Hepatocyte (in vitro differentiated cells): ENCODE data around the gene ALDH5A1. TPM values are rescaled to one million over a fixed set of nuclear protein-coding genes. Genes with fewer than 3 reads are reported as not detected.

Experiments
- DNase-seq: peaks from one replicate; pipeline ENCODE4 v3.0.0-alpha.2; 2016; ENCODE audit warnings: low spot score
- H2AFZ ChIP-seq: fragments of 200-600 bp; sonication (generic); 2 replicates; pipeline ENCODE4 v1.6.0; 2016; ENCODE audit warnings: antibody characterized with exemption, mild to moderate bottlenecking
- H3K27ac ChIP-seq: fragments of 200-600 bp; sonication (generic); 2 replicates; pipeline ENCODE4 v1.5.1; 2016; ENCODE audit warnings: mild to moderate bottlenecking
- H3K27me3 ChIP-seq: fragments of 200-600 bp; sonication (generic); 2 replicates; pipeline ENCODE4 v1.6.1; 2016
- H3K36me3 ChIP-seq: fragments of 200-600 bp; sonication (generic); replicated peaks from 2 replicates; pipeline ENCODE4 v1.5.1; 2016; ENCODE audit warnings: low read depth; ENCODE audit not compliant: insufficient read depth
- H3K4me1 ChIP-seq: fragments of 200-600 bp; sonication (generic); 2 replicates; pipeline ENCODE4 v1.5.1; 2016; ENCODE audit warnings: mild to moderate bottlenecking, moderate library complexity; ENCODE audit not compliant: insufficient read depth
- H3K4me2 ChIP-seq: fragments of 200-600 bp; sonication (generic); 2 replicates; pipeline ENCODE4 v1.6.0; 2016
- H3K4me3 ChIP-seq: fragments of 200-600 bp; sonication (generic); 2 replicates; pipeline ENCODE4 v1.5.1; 2016; ENCODE audit warnings: mild to moderate bottlenecking
- H3K79me2 ChIP-seq: fragments of 200-600 bp; sonication (generic); 2 replicates; pipeline ENCODE4 v1.6.0; 2017; ENCODE audit warnings: mild to moderate bottlenecking
- H3K9me2 ChIP-seq: fragments of 200-600 bp; sonication (generic); replicated peaks from 2 replicates; pipeline ENCODE4 v1.6.0; 2017; ENCODE audit warnings: mild to moderate bottlenecking; ENCODE audit not compliant: insufficient read depth
- H3K9me3 ChIP-seq: fragments of 200-600 bp; sonication (generic); 2 replicates; pipeline ENCODE4 v1.5.1; 2016; ENCODE audit warnings: low read depth, mild to moderate bottlenecking
- H4K20me1 ChIP-seq: fragments of 200-600 bp; sonication (generic); 2 replicates; pipeline ENCODE4 v1.6.0; 2016; ENCODE audit warnings: mild to moderate bottlenecking; ENCODE audit not compliant: insufficient read depth, poor library complexity, severe bottlenecking
- CTCF ChIP-seq: fragments of 200-600 bp; sonication (generic); IDR thresholded peaks from 2 replicates; pipeline ENCODE4 v1.5.1; 2016; ENCODE audit warnings: antibody characterized with exemption, mild to moderate bottlenecking; ENCODE audit not compliant: poor library complexity
- EZH2 ChIP-seq: fragments of 200-600 bp; sonication (generic); IDR thresholded peaks from 2 replicates; pipeline ENCODE4 v1.6.1; 2016; ENCODE audit warnings: antibody characterized with exemption, mild to moderate bottlenecking, borderline replicate concordance
- EZH2phosphoT487 ChIP-seq: fragments of 200-600 bp; sonication (generic); IDR thresholded peaks from one replicate; pipeline ENCODE4 v1.6.1; 2018; ENCODE audit warnings: antibody characterized with exemption, mild to moderate bottlenecking, low read depth, moderate library complexity; ENCODE audit not compliant: unreplicated experiment, severe bottlenecking
- WGBS: methylation state at CpG from one replicate; pipeline ENCODE4 v1.1.6; 2016; ENCODE audit warnings: low lambda C conversion rate; ENCODE audit errors: missing lambda C conversion rate; 5-methylcytosine and 5-hydroxymethylcytosine counted together
- polyA plus RNA-seq: library from polyadenylated mRNA; unstranded; fragments of >200 nt; fragmentation: Nextera tagmentation; extraction: Ambion mirVana; gene quantifications from 2 replicates; pipeline ENCODE4 v1.2.1, GENCODE V29; 2016
- total RNA-seq: library from RNA; depleted of rRNA; stranded (reverse); fragments of >200 nt; gene quantifications from 2 replicates; pipeline ENCODE4 v1.2.3, GENCODE V29; 2014

The ALDH5A1 gene
- total and polyA plus RNA-seq, 2 experiments from 2014 or later: 12.3 to 16.8 TPM

- H3K27ac ChIP-seq: no peak overlapping the region
- no peaks in the 10 kb centered on the region for H3K9me3 ChIP-seq
- H3K4me3 ChIP-seq: no peak overlapping the region
- 100% methylated on average over 1 of the region's 1 CpG for WGBS
- no peaks in the 10 kb centered on the region for H4K20me1 ChIP-seq
- no peaks in the 10 kb centered on the region for H3K4me1 ChIP-seq
- no peaks in the 10 kb centered on the region for H3K79me2 ChIP-seq
- DNase-seq: no peak
- no peaks in the 10 kb centered on the region for H3K36me3 ChIP-seq
- H3K9me2 ChIP-seq: no peaks in the 10 kb centered on the region
- no peak overlapping the region for H2AFZ ChIP-seq
- no peaks in the 10 kb centered on the region for H3K27me3 ChIP-seq
- TF ChIP-seq EZH2 (no peak), CTCF (no peak), EZH2phosphoT487 (no peak)
- no peak overlapping the region for H3K4me2 ChIP-seq
Measured at GRCh38 chr6:24549158-24549557, 54.4 kb downstream of the ALDH5A1 start.

- Histone ChIP-seq H3K4me1 (no peaks in the 10 kb centered on the region), H3K9me3 (no peaks in the 10 kb centered on the region), H3K27me3 (no peaks in the 10 kb centered on the region), H3K27ac (no peak overlapping the region), H2AFZ (no peak overlapping the region), H4K20me1 (no peaks in the 10 kb centered on the region), H3K9me2 (no peaks in the 10 kb centered on the region), H3K36me3 (no peaks in the 10 kb centered on the region), H3K4me2 (no peak overlapping the region), H3K4me3 (no peak overlapping the region), H3K79me2 (no peaks in the 10 kb centered on the region)
- TF ChIP-seq EZH2phosphoT487: no peak
- TF ChIP-seq EZH2: no peak
- TF ChIP-seq CTCF: no peak
- DNase-seq: no peak
- WGBS: 76% methylated on average over 13 of the region's 13 CpGs
Measured at GRCh38 chr6:24549674-24550353, 55.0 kb downstream of the ALDH5A1 start.

- no peaks in the 10 kb centered on the region for H4K20me1 ChIP-seq
- H3K4me2 ChIP-seq: no peak overlapping the region
- no peaks in the 10 kb centered on the region for H3K9me2 ChIP-seq
- no peak overlapping the region for H2AFZ ChIP-seq
- no peaks in the 10 kb centered on the region for H3K4me1 ChIP-seq
- no peak for TF ChIP-seq EZH2phosphoT487
- TF ChIP-seq CTCF: no peak
- TF ChIP-seq EZH2: no peak
- H3K27ac ChIP-seq: no peak overlapping the region
- no peaks in the 10 kb centered on the region for H3K9me3 ChIP-seq
- DNase-seq: no peak
- WGBS: 96% methylated on average over 5 of the region's 5 CpGs
- H3K27me3 ChIP-seq: no peaks in the 10 kb centered on the region
- H3K4me3 ChIP-seq: no peak overlapping the region
- H3K79me2 ChIP-seq: no peaks in the 10 kb centered on the region
- no peaks in the 10 kb centered on the region for H3K36me3 ChIP-seq
Measured at GRCh38 chr6:24551139-24551538, 56.4 kb downstream of the ALDH5A1 start.
